Erythroblast (primary cell): ENCODE results near the gene RNF168.

Source experiments
- GATA1 ChIP-seq: IDR thresholded peaks from 2 replicates; pipeline ENCODE4 v1.6.1; 2011; ENCODE audit warnings: low read depth, mild to moderate bottlenecking, control low read depth, low read length, moderate library complexity
- POLR2A ChIP-seq: IDR thresholded peaks from 2 replicates; pipeline ENCODE4 v1.6.1; 2011; ENCODE audit warnings: mild to moderate bottlenecking, low read length

DNA sequence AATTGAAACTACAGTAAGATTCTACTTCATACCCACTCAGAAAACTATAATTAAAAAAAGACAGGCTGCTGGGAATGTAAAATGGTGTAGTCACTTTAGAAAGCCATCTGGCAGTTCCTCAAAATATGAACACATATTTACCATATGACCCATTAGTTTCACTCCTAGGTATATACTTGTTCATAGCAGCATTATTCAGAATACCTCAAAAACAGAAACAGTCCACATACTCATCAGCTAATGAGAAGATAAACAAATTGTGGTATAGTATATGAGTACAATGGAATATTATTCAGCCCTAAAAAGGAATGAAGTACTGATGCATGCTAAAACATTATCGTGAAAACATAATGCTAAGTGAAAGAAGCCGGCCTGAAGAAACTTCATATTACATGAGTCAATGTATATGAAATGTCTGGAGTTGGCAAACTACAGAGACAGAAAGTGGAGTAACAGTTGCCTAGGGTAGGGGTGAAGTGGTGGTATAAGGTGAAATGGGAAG is 41.0 kb upstream of the RNF168 start:
- TF ChIP-seq POLR2A (no peak), GATA1 (no peak)
